Measurements from ENCODE around the gene RPLP2.

RPLP2 gene

DNA sequence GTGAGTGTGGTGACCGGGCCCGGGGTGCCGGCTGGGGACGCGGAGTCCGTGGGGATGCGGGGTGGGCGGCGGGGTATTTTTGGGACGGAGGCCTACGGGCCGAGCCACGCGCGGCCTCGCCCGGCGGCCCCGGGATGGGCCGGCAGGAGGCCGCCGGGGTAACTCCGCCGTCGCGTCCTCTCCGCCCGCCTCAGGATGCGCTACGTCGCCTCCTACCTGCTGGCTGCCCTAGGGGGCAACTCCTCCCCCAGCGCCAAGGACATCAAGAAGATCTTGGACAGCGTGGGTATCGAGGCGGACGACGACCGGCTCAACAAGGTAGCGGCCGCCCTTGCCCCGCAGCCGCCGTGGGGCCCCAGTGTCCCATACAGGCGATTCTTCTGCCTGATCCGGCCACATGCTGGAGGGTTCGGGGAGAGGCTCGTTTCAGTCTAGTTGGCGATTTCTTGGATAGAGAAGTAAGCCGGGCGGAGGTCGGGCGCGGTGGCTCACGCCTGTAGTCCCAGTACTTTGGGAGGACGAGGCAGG is 337 bp downstream of the RPLP2 start:
- peak overlapping the region; percentile 67 for H3K4me2 ChIP-seq (ENCODE audit: low read length)
- H3K79me2 ChIP-seq (ENCODE audit: control insufficient read depth, low read length): peaks cover 53% of the 10 kb centered on the region
- H3K4me1 ChIP-seq (ENCODE audit: control insufficient read depth, low read length): peaks cover 51% of the 10 kb centered on the region
- peaks cover 20% of the 10 kb centered on the region; the same call in 1 of the 2 replicates for H4K20me1 ChIP-seq (ENCODE audit: control insufficient read depth, insufficient read depth, low read depth, low read length)
- H3K4me3 ChIP-seq (ENCODE audit: low read length): peak overlapping the region; percentile 91
- H3K36me3 ChIP-seq (ENCODE audit: control insufficient read depth, low read length): peaks cover 60% of the 10 kb centered on the region
- no peaks in the 10 kb centered on the region for H3K27me3 ChIP-seq (ENCODE audit: control insufficient read depth, low read length)
- peaks cover 47% of the 10 kb centered on the region for H3F3A ChIP-seq (ENCODE audit: control insufficient read depth, insufficient read depth)
- peak overlapping the region; percentile 75 for H3K27ac ChIP-seq (ENCODE audit: low read depth, low read length)
- no peaks in the 10 kb centered on the region for H3K9me2 ChIP-seq (replicated peaks; ENCODE audit: control insufficient read depth, low read length)
- TF ChIP-seq EZH2phosphoT487 (IDR thresholded peaks at IDR 0.05; ENCODE audit: borderline replicate concordance, low read length): no peak
- TF ChIP-seq, protein P1, sequence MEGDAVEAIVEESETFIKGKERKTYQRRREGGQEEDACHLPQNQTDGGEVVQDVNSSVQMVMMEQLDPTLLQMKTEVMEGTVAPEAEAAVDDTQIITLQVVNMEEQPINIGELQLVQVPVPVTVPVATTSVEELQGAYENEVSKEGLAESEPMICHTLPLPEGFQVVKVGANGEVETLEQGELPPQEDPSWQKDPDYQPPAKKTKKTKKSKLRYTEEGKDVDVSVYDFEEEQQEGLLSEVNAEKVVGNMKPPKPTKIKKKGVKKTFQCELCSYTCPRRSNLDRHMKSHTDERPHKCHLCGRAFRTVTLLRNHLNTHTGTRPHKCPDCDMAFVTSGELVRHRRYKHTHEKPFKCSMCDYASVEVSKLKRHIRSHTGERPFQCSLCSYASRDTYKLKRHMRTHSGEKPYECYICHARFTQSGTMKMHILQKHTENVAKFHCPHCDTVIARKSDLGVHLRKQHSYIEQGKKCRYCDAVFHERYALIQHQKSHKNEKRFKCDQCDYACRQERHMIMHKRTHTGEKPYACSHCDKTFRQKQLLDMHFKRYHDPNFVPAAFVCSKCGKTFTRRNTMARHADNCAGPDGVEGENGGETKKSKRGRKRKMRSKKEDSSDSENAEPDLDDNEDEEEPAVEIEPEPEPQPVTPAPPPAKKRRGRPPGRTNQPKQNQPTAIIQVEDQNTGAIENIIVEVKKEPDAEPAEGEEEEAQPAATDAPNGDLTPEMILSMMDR (IDR thresholded peaks at IDR 0.05; ENCODE audit: low read depth, low read length, poor library complexity, severe bottlenecking): peak; percentile 12
- H3K9me3 ChIP-seq (ENCODE audit: control insufficient read depth, insufficient read depth, low read length): no peaks in the 10 kb centered on the region

DNA sequence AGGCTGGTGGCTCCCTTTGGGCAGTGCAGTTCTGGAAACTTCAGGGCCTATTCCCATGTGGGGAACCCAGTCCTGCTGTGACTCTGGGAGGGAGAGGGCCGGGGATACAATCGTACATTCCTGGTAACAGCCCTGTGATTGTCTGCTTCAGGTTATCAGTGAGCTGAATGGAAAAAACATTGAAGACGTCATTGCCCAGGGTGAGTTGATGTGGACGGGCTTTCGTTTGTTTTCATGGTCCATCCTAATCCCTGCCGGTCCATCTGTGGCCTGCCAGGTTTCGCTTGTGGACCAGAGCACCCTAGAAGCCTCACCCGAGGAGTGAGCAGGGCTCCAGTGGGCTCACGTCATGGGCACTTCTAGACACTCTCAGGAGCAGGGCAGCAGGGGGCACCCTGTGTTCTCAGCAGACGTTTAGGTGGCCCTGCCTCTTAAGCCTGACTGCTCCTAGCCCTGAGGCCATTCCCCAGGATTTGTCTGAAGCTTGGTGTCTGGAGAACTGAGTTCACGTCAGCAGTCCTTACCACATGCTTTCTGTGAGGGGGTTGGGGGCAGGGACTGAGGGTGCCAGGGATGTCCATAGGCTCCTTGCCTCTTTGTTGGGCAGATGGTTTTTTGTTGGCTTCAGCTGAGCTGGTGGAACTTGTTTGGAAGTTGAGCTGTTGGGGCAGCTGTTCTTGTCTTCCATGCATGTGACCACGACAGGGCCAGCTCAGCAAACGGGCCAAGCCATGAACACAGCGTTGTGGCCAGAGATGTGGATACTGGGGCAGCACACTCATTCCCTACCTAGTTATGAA is 1.9 kb downstream of the RPLP2 start:
- H3K4me3 ChIP-seq (ENCODE audit: low read length): peak overlapping the region; percentile 91
- no peaks in the 10 kb centered on the region for H3K9me3 ChIP-seq (ENCODE audit: control insufficient read depth, insufficient read depth, low read length)
- H4K20me1 ChIP-seq (ENCODE audit: control insufficient read depth, insufficient read depth, low read depth, low read length): peaks cover 20% of the 10 kb centered on the region; the same call in 1 of the 2 replicates
- H3F3A ChIP-seq (ENCODE audit: control insufficient read depth, insufficient read depth): peaks cover 57% of the 10 kb centered on the region
- peak overlapping the region; percentile 75 for H3K27ac ChIP-seq (ENCODE audit: low read depth, low read length)
- TF ChIP-seq, protein P1 (IDR thresholded peaks at IDR 0.05; ENCODE audit: low read depth, low read length, poor library complexity, severe bottlenecking): peak; percentile 20
- TF ChIP-seq EZH2phosphoT487 (IDR thresholded peaks at IDR 0.05; ENCODE audit: borderline replicate concordance, low read length): no peak
- H3K36me3 ChIP-seq (ENCODE audit: control insufficient read depth, low read length): peaks cover 64% of the 10 kb centered on the region
- H3K9me2 ChIP-seq (replicated peaks; ENCODE audit: control insufficient read depth, low read length): no peaks in the 10 kb centered on the region
- H3K79me2 ChIP-seq (ENCODE audit: control insufficient read depth, low read length): peaks cover 48% of the 10 kb centered on the region
- peak overlapping the region; percentile 67 for H3K4me2 ChIP-seq (ENCODE audit: low read length)
- peaks cover 40% of the 10 kb centered on the region for H3K4me1 ChIP-seq (ENCODE audit: control insufficient read depth, low read length)
- H3K27me3 ChIP-seq (ENCODE audit: control insufficient read depth, low read length): no peaks in the 10 kb centered on the region

DNA sequence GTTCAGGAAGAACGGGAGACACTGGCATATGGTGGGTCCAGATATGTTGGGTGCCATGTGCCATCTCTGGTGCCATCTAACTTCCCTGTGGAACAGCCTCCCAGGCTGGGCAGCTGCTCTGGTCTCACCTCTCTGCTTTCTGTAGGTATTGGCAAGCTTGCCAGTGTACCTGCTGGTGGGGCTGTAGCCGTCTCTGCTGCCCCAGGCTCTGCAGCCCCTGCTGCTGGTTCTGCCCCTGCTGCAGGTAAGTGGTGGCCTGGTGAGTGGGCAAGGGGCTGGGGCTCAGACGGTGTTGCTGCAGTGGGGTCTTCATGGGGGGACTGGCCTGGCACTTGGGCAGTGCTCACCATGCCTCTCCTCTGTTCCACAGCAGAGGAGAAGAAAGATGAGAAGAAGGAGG is 2.6 kb downstream of the RPLP2 start:
- Histone ChIP-seq H3K4me2 (ENCODE audit: low read length) (peak overlapping the region; percentile 67; the same call in 1 of the 2 replicates), H3K27me3 (ENCODE audit: control insufficient read depth, low read length) (no peaks in the 10 kb centered on the region), H3K9me2 (replicated peaks; ENCODE audit: control insufficient read depth, low read length) (no peaks in the 10 kb centered on the region), H3K27ac (ENCODE audit: low read depth, low read length) (no peak overlapping the region), H4K20me1 (ENCODE audit: control insufficient read depth, insufficient read depth, low read depth, low read length) (peaks cover 20% of the 10 kb centered on the region; the same call in 1 of the 2 replicates), H3K36me3 (ENCODE audit: control insufficient read depth, low read length) (peaks cover 64% of the 10 kb centered on the region), H3K79me2 (ENCODE audit: control insufficient read depth, low read length) (peaks cover 45% of the 10 kb centered on the region), H3F3A (ENCODE audit: control insufficient read depth, insufficient read depth) (peaks cover 59% of the 10 kb centered on the region), H3K9me3 (ENCODE audit: control insufficient read depth, insufficient read depth, low read length) (no peaks in the 10 kb centered on the region), H3K4me1 (ENCODE audit: control insufficient read depth, low read length) (peaks cover 40% of the 10 kb centered on the region), H3K4me3 (ENCODE audit: low read length) (no peak overlapping the region)
- TF ChIP-seq, protein P1 (IDR thresholded peaks at IDR 0.05; ENCODE audit: low read depth, low read length, poor library complexity, severe bottlenecking): no peak
- TF ChIP-seq EZH2phosphoT487 (IDR thresholded peaks at IDR 0.05; ENCODE audit: borderline replicate concordance, low read length): no peak

All from DOHH2 (cell line).